Measurements from ENCODE around the gene MYO1G. TPM values are rescaled to one million over a fixed set of nuclear protein-coding genes. Genes with fewer than 3 reads are reported as not detected.

The MYO1G gene
- total RNA-seq, 4 donors from 2014 or later = 0.82 to 7.8 (median 2.8) TPM

- TF ChIP-seq CTCF (IDR thresholded peaks at IDR 0.05; ENCODE audit: low read depth) = no peak
Measured at GRCh38 chr7:44966731-44967538, 11.9 kb downstream of the MYO1G start.

- no peak for TF ChIP-seq CTCF (IDR thresholded peaks at IDR 0.05; ENCODE audit: low read depth)
Measured at GRCh38 chr7:44965937-44966730, 12.7 kb downstream of the MYO1G start.

- no peak for TF ChIP-seq CTCF (IDR thresholded peaks at IDR 0.05; ENCODE audit: low read depth)
Measured at GRCh38 chr7:44965441-44965903, 13.3 kb downstream of the MYO1G start.

- no peak for TF ChIP-seq CTCF (IDR thresholded peaks at IDR 0.05; ENCODE audit: low read depth)
Measured at GRCh38 chr7:44964831-44965440, 13.9 kb downstream of the MYO1G start.

- no peak for TF ChIP-seq CTCF (IDR thresholded peaks at IDR 0.05; ENCODE audit: low read depth)
Measured at GRCh38 chr7:44964384-44964830, 14.4 kb downstream of the MYO1G start.

- TF ChIP-seq CTCF (IDR thresholded peaks at IDR 0.05; ENCODE audit: low read depth) = no peak
Measured at GRCh38 chr7:44963364-44964290, 15.2 kb downstream of the MYO1G start.

Data from subcutaneous adipose tissue (tissue), 4 donors.